Activated CD8-positive, alpha-beta memory T cell treated with anti-CD3 and anti-CD28 coated beads for 48 hours (primary cell): ENCODE results near the gene ZFC3H1.
"Not testable (repeated sequence)": the region's sequence is repeated elsewhere in the genome, so short reads cannot be mapped to it uniquely, and the experiment has no call there.

Experiments used
- DNase-seq, 3 experiments: peaks; one replicate each; pipeline ENCODE4 v3.0.0-alpha.2; 2020; ENCODE audit warnings: low read depth in 2 of 3, low spot score in 2 of 3

The ZFC3H1 gene

DNA sequence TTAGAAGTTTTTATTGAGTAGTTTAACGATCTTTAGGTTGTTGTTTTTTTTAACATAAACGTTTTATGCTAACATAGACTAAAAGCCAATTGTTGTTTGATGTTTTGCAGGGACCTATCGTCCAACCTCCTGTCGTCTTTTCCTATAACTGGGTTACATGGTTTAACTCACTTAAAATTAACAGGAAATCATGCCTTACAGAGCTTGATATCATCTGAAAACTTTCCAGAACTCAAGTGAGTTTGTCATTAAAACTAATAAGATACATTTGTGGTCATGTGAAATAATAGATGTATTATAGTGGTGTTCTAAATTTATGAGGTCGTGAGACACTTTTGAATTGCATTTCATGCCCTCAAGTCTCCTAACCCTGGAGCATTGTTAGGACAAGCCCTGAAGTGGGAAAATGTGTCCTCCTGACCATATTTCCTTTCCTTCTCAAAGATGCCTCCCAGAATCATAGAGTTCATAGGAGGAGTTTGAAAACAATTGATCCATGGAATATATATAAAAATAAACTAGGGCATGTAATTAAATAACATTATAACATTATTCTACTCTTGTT is 84.9 kb downstream of the ZFC3H1 start:
- DNase-seq, result no peak

DNA sequence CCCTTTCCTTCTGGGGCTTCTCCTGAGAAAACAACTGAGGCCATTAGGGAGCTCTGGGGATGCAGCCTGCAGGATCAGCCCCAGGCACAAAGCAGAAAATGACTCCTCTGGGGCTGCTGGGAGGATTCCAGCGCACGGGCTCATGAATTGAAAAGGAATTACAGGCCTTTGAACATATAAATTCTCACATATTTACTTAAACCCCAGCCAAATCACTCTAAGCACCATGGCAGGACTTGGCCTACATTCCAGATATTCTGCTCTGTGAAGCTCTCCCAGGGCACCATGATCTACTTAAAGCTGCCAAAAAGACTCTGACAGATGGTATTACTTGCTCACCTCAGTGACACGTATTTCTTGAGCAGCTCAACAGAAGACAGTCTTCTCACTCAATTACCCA is 87.2 kb downstream of the ZFC3H1 start:
- no peak for DNase-seq

DNA sequence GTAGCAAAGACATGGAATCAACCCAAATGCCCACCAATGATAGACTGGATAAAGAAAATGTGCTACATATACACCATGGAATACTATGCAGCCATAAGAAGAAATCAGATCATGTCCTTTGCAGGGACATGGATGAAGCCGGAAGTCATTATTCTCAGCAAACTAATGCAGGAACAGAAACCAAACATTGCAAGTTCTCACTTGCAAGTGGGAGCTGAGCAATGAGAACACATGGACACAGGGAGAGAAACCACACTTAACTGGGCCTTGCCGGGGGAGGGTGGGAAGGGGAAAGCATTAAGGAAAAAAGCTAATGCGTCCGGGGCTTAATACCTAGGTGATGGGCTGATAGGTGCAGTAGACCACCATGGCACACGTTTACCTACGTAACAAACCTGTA is 93.8 kb downstream of the ZFC3H1 start:
- DNase-seq, result not testable (repeated sequence)

DNA sequence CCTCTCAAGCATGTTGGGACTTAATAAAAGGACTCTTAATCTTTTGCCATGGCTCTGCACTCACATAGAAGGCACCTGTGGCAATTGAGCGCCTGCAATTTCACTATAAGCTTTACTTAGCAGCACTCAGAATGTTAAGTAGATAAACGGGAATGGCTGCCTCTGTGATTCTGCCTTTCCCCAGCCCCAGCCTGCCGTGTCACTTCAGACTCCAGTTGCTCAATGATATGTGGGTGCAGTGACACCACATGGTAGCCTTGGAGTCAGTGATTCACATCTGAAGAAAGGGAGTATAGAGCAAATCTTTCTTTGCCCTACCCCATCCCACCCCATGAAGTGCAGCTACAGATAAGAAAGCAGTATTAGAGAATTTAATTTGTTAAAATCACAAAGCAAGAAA is 96.1 kb downstream of the ZFC3H1 start:
- no peak for DNase-seq

DNA sequence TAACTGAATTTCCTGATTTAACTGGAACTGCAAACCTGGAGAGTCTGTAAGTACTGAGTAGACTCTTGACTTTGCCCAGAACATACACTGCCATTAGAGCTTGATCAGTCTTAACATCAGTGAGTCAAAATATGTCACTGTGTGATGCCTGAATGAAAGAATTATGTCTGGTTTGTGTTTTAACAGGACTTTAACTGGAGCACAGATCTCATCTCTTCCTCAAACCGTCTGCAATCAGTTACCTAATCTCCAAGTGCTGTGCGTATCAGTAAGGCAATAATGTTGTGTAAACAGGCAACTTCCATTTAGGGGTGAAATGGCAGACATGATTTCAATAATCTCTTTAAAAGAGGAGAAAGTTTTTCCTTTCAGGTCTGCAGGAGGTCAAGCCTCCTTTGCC is 97.0 kb downstream of the ZFC3H1 start:
- no peak for DNase-seq

DNA sequence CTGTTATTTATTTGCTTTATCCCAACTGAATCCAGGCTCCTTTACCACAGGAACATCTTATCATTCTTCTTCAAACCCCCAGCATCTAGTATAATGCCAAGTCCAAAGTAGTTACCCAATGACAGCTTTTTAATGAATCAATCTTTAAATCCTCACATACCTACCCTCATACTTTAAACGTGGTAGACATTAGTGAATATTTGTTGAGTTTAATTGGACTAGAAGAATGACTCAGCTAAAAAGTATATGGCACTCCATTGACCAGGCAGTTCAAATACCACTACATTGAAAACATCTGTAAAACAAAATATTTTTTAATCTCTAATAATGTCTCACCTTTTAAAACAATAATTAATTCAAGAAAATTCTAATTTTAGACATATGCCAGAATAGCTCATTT is 98.1 kb downstream of the ZFC3H1 start:
- DNase-seq, result no peak

DNA sequence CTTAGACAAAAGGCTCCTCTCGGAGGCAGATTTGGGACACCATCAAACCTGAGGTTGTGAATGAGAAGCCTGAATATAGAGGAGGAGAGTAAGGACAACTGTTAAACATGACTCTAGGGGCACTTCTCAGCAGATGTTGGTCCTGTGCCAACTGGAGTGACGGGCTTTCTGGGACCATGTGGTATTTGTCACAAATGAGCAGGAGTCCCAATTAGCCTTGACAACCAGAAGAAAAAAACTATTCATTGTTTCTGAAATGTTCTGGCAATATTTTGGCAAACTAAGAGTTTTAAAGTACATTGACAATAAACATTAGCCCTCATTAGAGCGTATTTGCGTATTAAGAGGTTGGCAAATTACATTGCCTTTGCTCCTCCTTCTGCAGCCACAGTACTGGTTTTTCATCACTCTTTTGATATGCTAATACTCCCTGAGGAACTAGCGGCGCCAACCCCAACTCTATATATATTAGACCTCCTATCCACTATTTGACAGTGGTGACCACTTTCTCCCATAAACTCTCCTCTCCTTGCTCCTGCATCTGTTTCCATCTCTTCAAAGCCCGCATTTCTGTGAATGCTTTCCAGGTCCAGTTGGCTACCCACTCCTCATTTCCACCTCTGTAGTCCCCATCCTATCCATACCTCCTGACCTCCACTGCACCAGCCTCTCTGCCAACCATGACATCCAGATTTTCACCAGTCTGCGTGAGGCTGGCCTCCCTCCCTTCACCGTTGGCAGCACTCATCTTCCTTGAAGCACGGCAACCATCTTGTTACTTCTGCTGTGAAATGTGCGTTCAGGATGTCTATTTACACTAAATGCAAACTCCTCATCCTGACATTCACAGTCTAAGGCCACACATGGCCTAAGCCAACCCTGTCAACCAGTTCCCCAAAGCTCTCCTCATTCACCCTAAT is 100.7 kb downstream of the ZFC3H1 start:
- no peak for DNase-seq
